Astrocyte of the cerebellum (primary cell): ENCODE results near the gene ZNF558.
A peak's percentile ranks its signal among the peaks of the same experiment; 100 is the strongest.

Source experiments
- DNase-seq: peaks from one replicate; pipeline ENCODE4 v3.0.0-alpha.2; 2011; ENCODE audit warnings: low read depth
- H3K4me3 ChIP-seq: 2 replicates; pipeline ENCODE4 v1.5.1; 2011; ENCODE audit warnings: mild to moderate bottlenecking, low read depth, low read length, moderate library complexity
- CTCF ChIP-seq: IDR thresholded peaks from 2 replicates; pipeline ENCODE4 v1.5.1; 2012; ENCODE audit warnings: low read length, low read depth, moderate library complexity, mild to moderate bottlenecking; ENCODE audit errors: missing control alignments
- in situ Hi-C: cut with HindIII; loops from 2 replicates; pipeline ENCODE4 v1.10.0; 2017; ENCODE audit warnings: low sequenced_read_pairs

The ZNF558 gene

GRCh38 chr19:8831373-8831772 lies 731 bp downstream of the ZNF558 start:
- no peak for TF ChIP-seq CTCF
- in situ Hi-C loops: no loop called here
- no peak for DNase-seq
- peak overlapping the region; percentile 79 for H3K4me3 ChIP-seq

- TF ChIP-seq CTCF: no peak
- DNase-seq: no peak
- in situ Hi-C loops: no loop called here
- no peak overlapping the region for H3K4me3 ChIP-seq
Measured at GRCh38 chr19:8827277-8827676, 4.8 kb downstream of the ZNF558 start.

GRCh38 chr19:8826371-8826770 lies 5.7 kb downstream of the ZNF558 start:
- H3K4me3 ChIP-seq: no peak overlapping the region
- DNase-seq: no peak
- TF ChIP-seq CTCF: no peak
- in situ Hi-C loops: no loop called here

- H3K4me3 ChIP-seq: no peak overlapping the region
- no peak for DNase-seq
- in situ Hi-C loops: no loop called here
- no peak for TF ChIP-seq CTCF
Measured at GRCh38 chr19:8821748-8822241, 10.3 kb downstream of the ZNF558 start.

- DNase-seq: no peak
- in situ Hi-C loops: no loop called here
- TF ChIP-seq CTCF: no peak
Measured at GRCh38 chr19:8820234-8820633, 11.9 kb downstream of the ZNF558 start.

GRCh38 chr19:8815780-8816179 lies 16.3 kb downstream of the ZNF558 start:
- in situ Hi-C loops: no loop called here
- no peak overlapping the region for H3K4me3 ChIP-seq
- no peak for DNase-seq
- TF ChIP-seq CTCF: no peak

More at GRCh38 chr19:8820234-8820633, 11.9 kb downstream of the ZNF558 start:
- no peak overlapping the region for H3K4me3 ChIP-seq

- TF ChIP-seq CTCF: no peak
- in situ Hi-C loops: no loop called here
- no peak overlapping the region for H3K4me3 ChIP-seq
- no peak for DNase-seq
Measured at GRCh38 chr19:8814176-8814575, 17.9 kb downstream of the ZNF558 start.
